HepG2 (cell line): ENCODE measurements around the gene AADACL4. TPM values are rescaled to one million over a fixed set of nuclear protein-coding genes. Genes with fewer than 3 reads are reported as not detected.

Source experiments
- BCL6 ChIP-seq: IDR thresholded peaks from 2 replicates; pipeline ENCODE4 v1.6.1; 2016; ENCODE audit warnings: missing genetic modification reagents, missing compliant biosample characterization
- DNMT1 ChIP-seq: sonication (generic); formaldehyde crosslinking; IDR thresholded peaks from 2 replicates; pipeline ENCODE4 v1.5.1; 2020; ENCODE audit warnings: mild to moderate bottlenecking, missing genetic modification reagents
- FOXC1 ChIP-seq: sonication (generic); formaldehyde crosslinking; IDR thresholded peaks from 2 replicates; pipeline ENCODE4 v1.8.0; 2022; ENCODE audit warnings: mild to moderate bottlenecking, missing genetic modification reagents, borderline replicate concordance
- HCFC1 ChIP-seq: fragments of 150-350 bp; IDR thresholded peaks from 2 replicates; pipeline ENCODE4 v1.6.1; 2014; ENCODE audit warnings: low read depth, low read length
- JARID2 ChIP-seq: sonication (generic); formaldehyde crosslinking; IDR thresholded peaks from 2 replicates; pipeline ENCODE4 v1.8.1; 2023; ENCODE audit warnings: missing genetic modification reagents, inconsistent platforms; ENCODE audit not compliant: insufficient replicate concordance
- MEIS2 ChIP-seq: sonication (generic); formaldehyde crosslinking; IDR thresholded peaks from 2 replicates; pipeline ENCODE4 v1.9.0; 2021; ENCODE audit warnings: mild to moderate bottlenecking, missing genetic modification reagents
- NR2C2 ChIP-seq: sonication (generic); formaldehyde crosslinking; IDR thresholded peaks from 2 replicates; pipeline ENCODE4 v1.4.0; 2020; ENCODE audit warnings: missing genetic modification reagents, mild to moderate bottlenecking, moderate library complexity, borderline replicate concordance
- PHB2 ChIP-seq: fragments of 450-650 bp; IDR thresholded peaks from 2 replicates; pipeline ENCODE4 v1.6.1; 2018; ENCODE audit not compliant: partially characterized antibody
- PITX1 ChIP-seq: sonication (generic); formaldehyde crosslinking; IDR thresholded peaks from 2 replicates; pipeline ENCODE4 v1.5.1; 2020; ENCODE audit warnings: mild to moderate bottlenecking, missing genetic modification reagents
- POLR2A ChIP-seq, 2 experiments: IDR thresholded peaks; 2 replicates each; pipeline ENCODE4 v1.6.1; 2011; ENCODE audit warnings: low read depth in 2 of 2, low read length in 2 of 2, mild to moderate bottlenecking in 1 of 2, moderate library complexity in 1 of 2; ENCODE audit not compliant: insufficient read depth in 1 of 2
- SATB2 ChIP-seq: sonication (generic); formaldehyde crosslinking; IDR thresholded peaks from 2 replicates; pipeline ENCODE4 v1.5.0; 2020; ENCODE audit warnings: missing genetic modification reagents
- TAF15 ChIP-seq: fragments of 200-400 bp; formaldehyde crosslinking; IDR thresholded peaks from one replicate; pipeline ENCODE4 v1.6.1; 2018; ENCODE audit warnings: mild to moderate bottlenecking, low read depth, low read length; ENCODE audit not compliant: poor library complexity, severe bottlenecking
- TCF12 ChIP-seq, 2 experiments: fragments of 450-650 bp in 1 of 2; sonication (generic) in 1 of 2; formaldehyde crosslinking in 1 of 2; IDR thresholded peaks; 2 replicates each; pipeline versions ENCODE4 v1.6.1 to v1.8.0; 2017 to 2022; ENCODE audit warnings: antibody characterized with exemption in 1 of 2, mild to moderate bottlenecking in 1 of 2, missing genetic modification reagents in 1 of 2, moderate library complexity in 1 of 2
- THAP7 ChIP-seq: sonication (generic); formaldehyde crosslinking; IDR thresholded peaks from 2 replicates; pipeline ENCODE4 v1.8.1; 2023; ENCODE audit warnings: mild to moderate bottlenecking, missing genetic modification reagents
- ZBTB1 ChIP-seq: sonication (generic); formaldehyde crosslinking; IDR thresholded peaks from 2 replicates; pipeline ENCODE4 v1.4.0; 2020; ENCODE audit warnings: missing genetic modification reagents, borderline replicate concordance
- ZNF10 ChIP-seq: sonication (generic); formaldehyde crosslinking; IDR thresholded peaks from 2 replicates; pipeline ENCODE4 v1.4.0; 2020; ENCODE audit warnings: mild to moderate bottlenecking, low read depth, missing genetic modification reagents, borderline replicate concordance
- ZNF205 ChIP-seq: IDR thresholded peaks from 2 replicates; pipeline ENCODE4 v1.6.1; 2018; ENCODE audit warnings: missing biosample characterization, missing genetic modification reagents
- ZNF329 ChIP-seq: sonication (generic); formaldehyde crosslinking; IDR thresholded peaks from 2 replicates; pipeline ENCODE4 v1.9.0; 2021; ENCODE audit warnings: low read depth, mild to moderate bottlenecking, missing genetic modification reagents
- ZNF510 ChIP-seq: sonication (generic); formaldehyde crosslinking; IDR thresholded peaks from 2 replicates; pipeline ENCODE4 v1.4.0; 2020; ENCODE audit warnings: low read depth, mild to moderate bottlenecking, missing genetic modification reagents
- ZNF670 ChIP-seq: sonication (generic); formaldehyde crosslinking; IDR thresholded peaks from 2 replicates; pipeline ENCODE4 v1.8.0; 2022; ENCODE audit warnings: mild to moderate bottlenecking, missing genetic modification reagents, borderline replicate concordance
- ZNF749 ChIP-seq: sonication (generic); formaldehyde crosslinking; IDR thresholded peaks from 2 replicates; pipeline ENCODE4 v1.8.0; 2022; ENCODE audit warnings: mild to moderate bottlenecking, missing genetic modification reagents, moderate library complexity, borderline replicate concordance
- polyA plus RNA-seq, 8 experiments: library from polyadenylated mRNA; depleted of rRNA in 3 of 8; stranded (reverse) in 7 of 8; unstranded in 1 of 8; fragments of >200 nt; fragmentation: Illumina TruSeq in 4 of 8; extraction: Trizol in 4 of 8; gene quantifications; 2 replicates each; pipeline versions ENCODE4 v1.2.1 to v1.2.3, GENCODE V29; 2011 to 2016; ENCODE audit warnings: low read depth in 4 of 8, missing spikeins in 1 of 8, mixed read lengths in 1 of 8; ENCODE audit not compliant: insufficient read depth in 1 of 8
- total RNA-seq, 5 experiments: library from RNA; depleted of rRNA; stranded (reverse); fragments of >200 nt; fragmentation: Illumina TruSeq; extraction: Trizol; gene quantifications; 2 replicates each; pipeline ENCODE4 v1.2.3, GENCODE V29; 2016; ENCODE audit warnings: low read depth in 1 of 5
- TF ChIP-seq, protein P1 (sequence below): IDR thresholded peaks from 2 replicates; pipeline ENCODE4 v1.6.1; 2016; ENCODE audit warnings: missing compliant biosample characterization, missing genetic modification reagents, borderline replicate concordance
- TF ChIP-seq, protein P2 (sequence below): sonication (generic); formaldehyde crosslinking; IDR thresholded peaks from 2 replicates; pipeline ENCODE4 v1.9.0; 2021; ENCODE audit warnings: missing genetic modification reagents, borderline replicate concordance
- TF ChIP-seq, protein P3 (sequence below): sonication (generic); formaldehyde crosslinking; conservative IDR thresholded peaks from 2 replicates; pipeline ENCODE4 v1.5.0; 2020; ENCODE audit warnings: missing genetic modification reagents

The AADACL4 gene
- total and polyA plus RNA-seq, 2 of the 13 experiments (the other 11 are each of a cell fraction or from before 2014, with no cell fraction given) = not detected

GRCh38 chr1:12608311-12608957 lies 35.5 kb upstream of the AADACL4 start (continued):
- TF ChIP-seq PITX1 (CRISPR knock-in tag) (peak; percentile 35; the same call in 1 of the 2 replicates), JARID2 (CRISPR knock-in tag) (no peak), SATB2 (no peak), NR2C2 (CRISPR knock-in tag) (no peak), PHB2 (no peak), FOXC1 (CRISPR knock-in tag) (peak; percentile 18; the same call in 1 of the 2 replicates), ZNF510 (no peak), ZNF329 (CRISPR knock-in tag) (no peak), THAP7 (CRISPR knock-in tag) (no peak), ZNF670 (CRISPR knock-in tag) (no peak; the same call in 1 of the 2 replicates), BCL6 (CRISPR knock-in tag) (no peak; the same call in 1 of the 2 replicates), ZNF749 (CRISPR knock-in tag) (no peak), DNMT1 (CRISPR knock-in tag) (no peak), TCF12 (IDR thresholded peaks at IDR 0.05) (no peak), TCF12 (CRISPR knock-in tag; IDR thresholded peaks at IDR 0.05) (0 out of 2 replicates have a peak, but pooled peaks have one; percentile 44), MEIS2 (CRISPR knock-in tag) (no peak; the same call in 1 of the 2 replicates), ZNF205 (no peak), TAF15 (no peak), POLR2A (IDR thresholded peaks at IDR 0.05; ENCODE audit: insufficient read depth in 1 of 2, low read depth in 2 of 2, low read length in 2 of 2) (peak in 1 of 2 experiments; percentile 25; a peak in 2 of 4 replicates), ZNF10 (no peak), HCFC1 (no peak), ZBTB1 (CRISPR knock-in tag) (no peak)
- TF ChIP-seq, protein P1, sequence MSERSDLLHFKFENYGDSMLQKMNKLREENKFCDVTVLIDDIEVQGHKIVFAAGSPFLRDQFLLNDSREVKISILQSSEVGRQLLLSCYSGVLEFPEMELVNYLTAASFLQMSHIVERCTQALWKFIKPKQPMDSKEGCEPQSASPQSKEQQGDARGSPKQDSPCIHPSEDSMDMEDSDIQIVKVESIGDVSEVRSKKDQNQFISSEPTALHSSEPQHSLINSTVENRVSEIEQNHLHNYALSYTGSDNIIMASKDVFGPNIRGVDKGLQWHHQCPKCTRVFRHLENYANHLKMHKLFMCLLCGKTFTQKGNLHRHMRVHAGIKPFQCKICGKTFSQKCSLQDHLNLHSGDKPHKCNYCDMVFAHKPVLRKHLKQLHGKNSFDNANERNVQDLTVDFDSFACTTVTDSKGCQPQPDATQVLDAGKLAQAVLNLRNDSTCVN (CRISPR knock-in tag) = peak; percentile 99
- TF ChIP-seq, protein P2, sequence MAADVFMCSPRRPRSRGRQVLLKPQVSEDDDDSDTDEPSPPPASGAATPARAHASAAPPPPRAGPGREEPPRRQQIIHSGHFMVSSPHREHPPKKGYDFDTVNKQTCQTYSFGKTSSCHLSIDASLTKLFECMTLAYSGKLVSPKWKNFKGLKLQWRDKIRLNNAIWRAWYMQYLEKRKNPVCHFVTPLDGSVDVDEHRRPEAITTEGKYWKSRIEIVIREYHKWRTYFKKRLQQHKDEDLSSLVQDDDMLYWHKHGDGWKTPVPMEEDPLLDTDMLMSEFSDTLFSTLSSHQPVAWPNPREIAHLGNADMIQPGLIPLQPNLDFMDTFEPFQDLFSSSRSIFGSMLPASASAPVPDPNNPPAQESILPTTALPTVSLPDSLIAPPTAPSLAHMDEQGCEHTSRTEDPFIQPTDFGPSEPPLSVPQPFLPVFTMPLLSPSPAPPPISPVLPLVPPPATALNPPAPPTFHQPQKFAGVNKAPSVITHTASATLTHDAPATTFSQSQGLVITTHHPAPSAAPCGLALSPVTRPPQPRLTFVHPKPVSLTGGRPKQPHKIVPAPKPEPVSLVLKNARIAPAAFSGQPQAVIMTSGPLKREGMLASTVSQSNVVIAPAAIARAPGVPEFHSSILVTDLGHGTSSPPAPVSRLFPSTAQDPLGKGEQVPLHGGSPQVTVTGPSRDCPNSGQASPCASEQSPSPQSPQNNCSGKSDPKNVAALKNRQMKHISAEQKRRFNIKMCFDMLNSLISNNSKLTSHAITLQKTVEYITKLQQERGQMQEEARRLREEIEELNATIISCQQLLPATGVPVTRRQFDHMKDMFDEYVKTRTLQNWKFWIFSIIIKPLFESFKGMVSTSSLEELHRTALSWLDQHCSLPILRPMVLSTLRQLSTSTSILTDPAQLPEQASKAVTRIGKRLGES (CRISPR knock-in tag) = no peak
- TF ChIP-seq, protein P3, sequence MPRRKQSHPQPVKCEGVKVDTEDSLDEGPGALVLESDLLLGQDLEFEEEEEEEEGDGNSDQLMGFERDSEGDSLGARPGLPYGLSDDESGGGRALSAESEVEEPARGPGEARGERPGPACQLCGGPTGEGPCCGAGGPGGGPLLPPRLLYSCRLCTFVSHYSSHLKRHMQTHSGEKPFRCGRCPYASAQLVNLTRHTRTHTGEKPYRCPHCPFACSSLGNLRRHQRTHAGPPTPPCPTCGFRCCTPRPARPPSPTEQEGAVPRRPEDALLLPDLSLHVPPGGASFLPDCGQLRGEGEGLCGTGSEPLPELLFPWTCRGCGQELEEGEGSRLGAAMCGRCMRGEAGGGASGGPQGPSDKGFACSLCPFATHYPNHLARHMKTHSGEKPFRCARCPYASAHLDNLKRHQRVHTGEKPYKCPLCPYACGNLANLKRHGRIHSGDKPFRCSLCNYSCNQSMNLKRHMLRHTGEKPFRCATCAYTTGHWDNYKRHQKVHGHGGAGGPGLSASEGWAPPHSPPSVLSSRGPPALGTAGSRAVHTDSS (CRISPR knock-in tag) = no peak
